GM10266 (cell line): ENCODE data around the gene PRSS21.

Experiments used
- DNase-seq: peaks from one replicate; pipeline ENCODE4 v3.0.0; 2012; ENCODE audit errors: extremely low spot score
- TF ChIP-seq, protein P1 (sequence below): IDR thresholded peaks from 2 replicates; pipeline ENCODE4 v1.5.1; 2012; ENCODE audit warnings: mild to moderate bottlenecking, low read depth; ENCODE audit not compliant: control insufficient read depth, insufficient read depth; ENCODE audit errors: missing control alignments

The PRSS21 gene

GRCh38 chr16:2799859-2800226, 17.2 kb upstream of the PRSS21 start:
- DNase-seq: no peak

GRCh38 chr16:2803545-2804195, 13.4 kb upstream of the PRSS21 start:
- TF ChIP-seq, protein P1, sequence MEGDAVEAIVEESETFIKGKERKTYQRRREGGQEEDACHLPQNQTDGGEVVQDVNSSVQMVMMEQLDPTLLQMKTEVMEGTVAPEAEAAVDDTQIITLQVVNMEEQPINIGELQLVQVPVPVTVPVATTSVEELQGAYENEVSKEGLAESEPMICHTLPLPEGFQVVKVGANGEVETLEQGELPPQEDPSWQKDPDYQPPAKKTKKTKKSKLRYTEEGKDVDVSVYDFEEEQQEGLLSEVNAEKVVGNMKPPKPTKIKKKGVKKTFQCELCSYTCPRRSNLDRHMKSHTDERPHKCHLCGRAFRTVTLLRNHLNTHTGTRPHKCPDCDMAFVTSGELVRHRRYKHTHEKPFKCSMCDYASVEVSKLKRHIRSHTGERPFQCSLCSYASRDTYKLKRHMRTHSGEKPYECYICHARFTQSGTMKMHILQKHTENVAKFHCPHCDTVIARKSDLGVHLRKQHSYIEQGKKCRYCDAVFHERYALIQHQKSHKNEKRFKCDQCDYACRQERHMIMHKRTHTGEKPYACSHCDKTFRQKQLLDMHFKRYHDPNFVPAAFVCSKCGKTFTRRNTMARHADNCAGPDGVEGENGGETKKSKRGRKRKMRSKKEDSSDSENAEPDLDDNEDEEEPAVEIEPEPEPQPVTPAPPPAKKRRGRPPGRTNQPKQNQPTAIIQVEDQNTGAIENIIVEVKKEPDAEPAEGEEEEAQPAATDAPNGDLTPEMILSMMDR: no peak
- DNase-seq: no peak

More at GRCh38 chr16:2799859-2800226, 17.2 kb upstream of the PRSS21 start:
- TF ChIP-seq, protein P1: no peak

- TF ChIP-seq, protein P1: no peak
- DNase-seq: no peak
Measured at GRCh38 chr16:2804728-2805127, 12.3 kb upstream of the PRSS21 start.

GRCh38 chr16:2806286-2806685, 10.8 kb upstream of the PRSS21 start:
- TF ChIP-seq, protein P1: no peak
- DNase-seq: no peak

GRCh38 chr16:2808181-2808580, 8.9 kb upstream of the PRSS21 start:
- TF ChIP-seq, protein P1: no peak

DNA sequence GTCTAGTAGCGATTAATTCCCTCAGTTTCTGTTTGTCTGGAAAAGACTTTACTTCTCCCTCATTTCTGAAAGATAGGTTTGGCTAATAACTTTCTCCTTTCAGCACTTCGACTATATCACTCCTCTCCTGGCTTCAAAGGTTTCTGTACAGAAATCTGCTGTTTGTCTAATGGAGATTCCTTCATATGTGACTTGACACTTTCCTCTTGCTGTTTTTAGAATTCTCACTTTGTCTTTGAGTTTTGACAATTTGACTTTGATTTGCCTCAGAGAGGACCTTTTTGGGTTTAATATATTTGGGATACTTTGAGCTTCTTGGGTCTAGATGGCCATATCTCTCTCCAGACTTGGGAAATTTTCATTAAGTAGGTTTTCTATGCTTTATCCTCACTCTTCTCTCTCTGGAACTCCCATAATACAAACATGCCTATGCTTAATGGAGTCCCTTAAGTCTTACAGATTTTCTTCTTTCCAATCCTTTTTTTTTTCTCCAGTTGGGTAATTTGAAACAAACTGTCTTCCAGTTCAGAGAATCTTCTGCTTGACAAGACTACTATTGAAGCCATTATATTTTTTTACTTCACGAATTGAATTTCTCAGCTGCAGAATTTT, 7.8 kb upstream of the PRSS21 start:
- TF ChIP-seq, protein P1: no peak
- DNase-seq: no peak

More at GRCh38 chr16:2808181-2808580, 8.9 kb upstream of the PRSS21 start:
- no peak for DNase-seq

DNA sequence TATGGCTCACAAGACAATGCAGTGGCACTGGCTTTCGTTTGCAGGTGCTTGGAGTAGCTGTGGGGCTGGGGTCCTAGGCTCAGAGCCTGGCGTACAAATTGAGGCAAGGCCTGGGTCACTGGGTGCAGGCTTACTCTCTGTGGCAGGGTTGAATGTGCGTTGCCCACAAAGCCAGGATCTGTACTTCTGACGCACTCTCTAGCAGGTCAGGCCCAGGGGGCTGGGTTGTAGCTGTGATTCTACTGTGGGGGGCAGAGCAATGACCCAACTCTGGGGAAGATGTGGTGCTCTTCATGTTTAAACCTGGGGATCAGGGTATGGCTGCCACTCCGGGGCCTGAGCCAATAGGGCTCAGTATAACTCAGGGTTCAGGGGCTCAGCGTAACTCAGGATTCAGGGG, 6.4 kb upstream of the PRSS21 start:
- DNase-seq: no peak
- TF ChIP-seq, protein P1: no peak
